ENCODE results near the gene DUSP6.

- TF ChIP-seq EZH2 (IDR thresholded peaks at IDR 0.05; ENCODE audit: low read length, missing control alignments), result no peak
- TF ChIP-seq CTCF (conservative IDR thresholded peaks at IDR 0.05 in 1 of 2, IDR thresholded peaks at IDR 0.05 in 1 of 2; ENCODE audit: low read depth in 1 of 2, low read length in 2 of 2), result no peak
Observed at GRCh38 chr12:89370850-89371249, 18.5 kb upstream of the DUSP6 start.
